ENCODE results near the gene FADD. TPM values are rescaled to one million over a fixed set of nuclear protein-coding genes. Genes with fewer than 3 reads are reported as not detected.

Gene FADD, protein sequence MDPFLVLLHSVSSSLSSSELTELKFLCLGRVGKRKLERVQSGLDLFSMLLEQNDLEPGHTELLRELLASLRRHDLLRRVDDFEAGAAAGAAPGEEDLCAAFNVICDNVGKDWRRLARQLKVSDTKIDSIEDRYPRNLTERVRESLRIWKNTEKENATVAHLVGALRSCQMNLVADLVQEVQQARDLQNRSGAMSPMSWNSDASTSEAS
- total RNA-seq, result 23.0 TPM

DNA sequence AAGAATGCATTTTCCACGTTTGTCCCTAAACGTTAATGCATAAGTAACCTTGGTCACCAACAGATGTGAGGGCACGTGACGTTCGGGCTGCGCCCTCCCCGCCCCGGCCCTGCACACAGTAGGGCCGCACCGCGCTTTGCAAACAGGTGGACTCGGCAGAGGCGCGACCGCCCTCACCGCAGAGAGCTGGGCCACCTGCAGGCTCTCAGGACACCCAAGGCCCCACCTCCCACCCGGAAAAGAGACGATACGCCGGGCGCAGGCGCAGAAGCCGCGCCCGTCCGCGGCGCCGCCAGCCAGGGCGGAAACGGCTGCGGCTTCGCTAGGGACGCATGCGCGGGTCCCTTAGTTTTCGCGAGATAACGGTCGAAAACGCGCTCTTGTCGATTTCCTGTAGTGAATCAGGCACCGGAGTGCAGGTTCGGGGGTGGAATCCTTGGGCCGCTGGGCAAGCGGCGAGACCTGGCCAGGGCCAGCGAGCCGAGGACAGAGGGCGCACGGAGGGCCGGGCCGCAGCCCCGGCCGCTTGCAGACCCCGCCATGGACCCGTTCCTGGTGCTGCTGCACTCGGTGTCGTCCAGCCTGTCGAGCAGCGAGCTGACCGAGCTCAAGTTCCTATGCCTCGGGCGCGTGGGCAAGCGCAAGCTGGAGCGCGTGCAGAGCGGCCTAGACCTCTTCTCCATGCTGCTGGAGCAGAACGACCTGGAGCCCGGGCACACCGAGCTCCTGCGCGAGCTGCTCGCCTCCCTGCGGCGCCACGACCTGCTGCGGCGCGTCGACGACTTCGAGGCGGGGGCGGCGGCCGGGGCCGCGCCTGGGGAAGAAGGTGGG, at the start of gene FADD:
Gene FADD, plus strand, starts transcription at position 377 of the 831 bp plus-strand sequence. Its CDS starts 164 bp downstream, at position 541.

Other genes starting within 250 kb of the FADD start
- 38.1 TPM for gene ANO1, start 125.0 kb upstream of the FADD start, total RNA-seq
- gene PPFIA1, start 67.4 kb downstream of the FADD start, total RNA-seq, result 63.1 TPM
- 185 TPM for gene CTTN, start 195.2 kb downstream of the FADD start, total RNA-seq